Panc1 (cell line): Measurements from ENCODE around the gene SLC39A10.

ENCODE experiments used
- POLR2AphosphoS5 ChIP-seq: IDR thresholded peaks from 2 replicates; pipeline ENCODE4 v1.6.1; 2012; ENCODE audit warnings: mild to moderate bottlenecking, low read depth, low read length, moderate library complexity
- TF ChIP-seq, protein P1 (sequence below): fragments of 450-650 bp; IDR thresholded peaks from 2 replicates; pipeline ENCODE4 v1.5.1; 2017; ENCODE audit warnings: mild to moderate bottlenecking

DNA sequence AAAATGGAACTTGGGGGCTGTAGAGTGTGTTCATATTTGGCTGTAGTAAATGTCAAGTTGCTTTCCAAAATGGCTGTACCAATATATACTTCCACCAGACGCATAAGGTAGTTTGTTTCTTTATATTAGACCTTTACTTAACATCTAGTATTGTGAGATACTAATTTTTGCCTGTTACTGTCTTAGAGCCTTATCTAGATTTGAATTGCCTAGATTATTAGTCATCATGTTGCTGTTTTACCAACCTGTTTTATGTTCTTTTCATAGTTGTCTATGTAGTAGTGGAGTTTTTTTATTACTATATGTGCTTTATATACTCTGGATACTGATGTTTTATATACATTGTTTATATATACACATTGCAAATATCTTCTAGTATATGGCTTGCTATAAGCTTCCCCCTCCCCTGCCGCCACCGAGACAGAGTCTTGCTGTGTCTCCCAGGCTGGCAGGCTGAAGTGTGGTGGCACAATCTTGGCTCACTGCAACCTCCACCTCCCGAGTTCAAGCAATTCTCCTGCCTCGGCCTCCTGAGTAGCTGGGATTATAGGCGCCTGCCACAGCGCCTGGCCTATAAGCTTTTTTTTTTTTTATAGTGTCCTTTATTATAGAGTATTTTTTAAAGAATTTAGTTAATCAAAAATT, 18.9 kb downstream of the SLC39A10 start:
- TF ChIP-seq, protein P1, sequence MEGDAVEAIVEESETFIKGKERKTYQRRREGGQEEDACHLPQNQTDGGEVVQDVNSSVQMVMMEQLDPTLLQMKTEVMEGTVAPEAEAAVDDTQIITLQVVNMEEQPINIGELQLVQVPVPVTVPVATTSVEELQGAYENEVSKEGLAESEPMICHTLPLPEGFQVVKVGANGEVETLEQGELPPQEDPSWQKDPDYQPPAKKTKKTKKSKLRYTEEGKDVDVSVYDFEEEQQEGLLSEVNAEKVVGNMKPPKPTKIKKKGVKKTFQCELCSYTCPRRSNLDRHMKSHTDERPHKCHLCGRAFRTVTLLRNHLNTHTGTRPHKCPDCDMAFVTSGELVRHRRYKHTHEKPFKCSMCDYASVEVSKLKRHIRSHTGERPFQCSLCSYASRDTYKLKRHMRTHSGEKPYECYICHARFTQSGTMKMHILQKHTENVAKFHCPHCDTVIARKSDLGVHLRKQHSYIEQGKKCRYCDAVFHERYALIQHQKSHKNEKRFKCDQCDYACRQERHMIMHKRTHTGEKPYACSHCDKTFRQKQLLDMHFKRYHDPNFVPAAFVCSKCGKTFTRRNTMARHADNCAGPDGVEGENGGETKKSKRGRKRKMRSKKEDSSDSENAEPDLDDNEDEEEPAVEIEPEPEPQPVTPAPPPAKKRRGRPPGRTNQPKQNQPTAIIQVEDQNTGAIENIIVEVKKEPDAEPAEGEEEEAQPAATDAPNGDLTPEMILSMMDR = no peak
- TF ChIP-seq POLR2AphosphoS5 = no peak
